ENCODE results near the gene ZNF532.
"Not testable (repeated sequence)": the region's sequence is repeated elsewhere in the genome, so short reads cannot be mapped to it uniquely, and the experiment has no call there.

The ZNF532 gene

DNA sequence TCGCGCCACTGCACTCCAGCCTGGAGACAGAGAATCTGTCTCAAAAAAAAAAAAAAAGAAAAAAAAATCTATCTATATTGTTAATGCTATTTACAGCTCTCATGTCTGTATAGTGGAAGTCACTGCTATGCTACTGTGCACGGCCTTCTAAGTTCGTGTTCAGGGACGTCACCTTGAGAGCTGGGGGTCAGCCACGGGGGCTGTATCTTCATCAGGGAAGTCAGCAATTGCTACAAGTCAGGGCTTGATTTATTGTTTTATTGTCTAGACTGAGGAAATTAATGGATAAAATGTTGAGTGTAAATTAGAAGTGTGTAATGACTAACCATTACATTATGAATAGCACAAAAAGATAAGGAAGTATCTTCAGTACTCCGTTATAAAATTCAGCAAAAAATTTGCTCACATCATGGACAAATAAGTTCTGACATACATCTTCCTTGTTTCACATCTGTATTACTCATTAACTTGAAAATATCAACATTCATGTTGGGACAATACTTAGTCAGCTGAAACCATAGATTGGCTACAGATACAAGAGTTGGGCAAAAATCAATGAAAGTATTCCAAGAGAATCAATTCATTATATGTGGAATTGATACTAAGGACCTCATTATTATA is 138.4 kb downstream of the ZNF532 start:
- DNase-seq (ENCODE audit: low read depth in 2 of 2, low spot score in 1 of 2) = no peak

DNA sequence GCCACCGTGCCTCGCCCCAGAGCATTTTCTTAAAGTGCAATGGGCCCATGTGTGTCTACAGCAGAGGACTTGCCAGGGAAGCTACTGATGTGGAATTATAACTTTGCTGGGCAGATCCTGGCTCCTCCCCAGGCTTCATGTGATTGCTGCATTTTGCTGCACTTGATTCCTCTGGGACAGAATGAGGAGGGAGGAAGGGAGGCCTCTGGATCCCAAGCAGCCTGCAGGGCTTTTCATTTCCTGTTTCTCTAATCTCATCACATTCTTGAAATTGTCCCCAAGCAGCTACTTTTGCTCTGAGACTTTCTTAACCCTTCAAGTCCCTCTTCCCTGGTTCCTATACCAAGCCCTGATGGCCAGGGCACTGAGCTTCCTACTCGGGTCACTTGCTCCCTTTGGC is 140.6 kb downstream of the ZNF532 start:
- DNase-seq (ENCODE audit: low read depth in 2 of 2, low spot score in 1 of 2) = no peak

- DNase-seq (ENCODE audit: low read depth in 2 of 2, low spot score in 1 of 2) = no peak
Observed at GRCh38 chr18:59006461-59007067, 141.9 kb downstream of the ZNF532 start.

- DNase-seq (ENCODE audit: low read depth in 2 of 2, low spot score in 1 of 2) = no peak
Observed at GRCh38 chr18:59008302-59008974, 143.8 kb downstream of the ZNF532 start.

DNA sequence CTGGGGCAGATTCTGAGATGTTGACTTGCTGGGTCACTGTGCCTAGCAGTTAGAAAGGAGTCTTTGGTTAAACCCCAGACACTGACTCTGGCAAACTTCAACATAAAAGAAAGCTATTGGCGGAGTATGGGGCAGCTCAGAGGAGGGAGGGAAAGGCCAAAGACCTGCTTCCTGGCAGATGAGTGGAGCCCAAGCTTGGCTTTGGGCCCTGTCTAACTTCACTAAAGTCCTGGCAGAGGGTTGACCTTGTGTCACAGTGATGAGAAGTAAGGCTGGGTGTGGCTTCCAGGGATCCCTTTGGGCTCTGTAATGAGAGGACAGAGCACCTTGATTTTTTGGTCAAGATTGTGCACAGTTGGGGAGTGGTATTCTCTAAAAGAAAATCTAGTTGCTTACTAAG is 145.2 kb downstream of the ZNF532 start:
- DNase-seq (ENCODE audit: low read depth in 2 of 2, low spot score in 1 of 2) = no peak

GRCh38 chr18:59011289-59011688 is 146.6 kb downstream of the ZNF532 start:
- no peak for DNase-seq (ENCODE audit: low read depth in 2 of 2, low spot score in 1 of 2)

DNA sequence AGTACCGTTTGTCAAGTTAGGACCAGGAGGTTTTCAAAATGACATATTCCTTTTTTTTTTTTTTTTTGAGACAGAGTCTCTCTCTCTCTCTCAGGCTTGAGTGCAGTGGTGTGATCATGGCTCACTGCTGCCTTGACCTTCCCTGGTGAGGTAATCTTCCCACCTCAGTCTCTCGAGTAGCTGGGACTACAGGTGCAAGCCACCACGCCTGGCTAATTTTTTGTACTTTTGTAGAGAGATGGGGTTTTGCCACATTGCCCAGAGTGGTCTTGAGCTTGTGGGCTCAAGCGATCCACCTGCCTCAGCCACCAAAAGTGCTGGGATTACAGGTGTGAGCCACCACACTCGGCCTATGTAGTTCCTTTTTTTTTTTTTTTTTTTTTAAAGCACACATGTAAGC is 147.1 kb downstream of the ZNF532 start:
- DNase-seq (ENCODE audit: low read depth in 2 of 2, low spot score in 1 of 2) = no peak

GRCh38 chr18:59012815-59013705 is 148.4 kb downstream of the ZNF532 start:
- no peak for DNase-seq (ENCODE audit: low read depth in 2 of 2, low spot score in 1 of 2)

GRCh38 chr18:59013744-59014143 is 149.1 kb downstream of the ZNF532 start:
- DNase-seq (ENCODE audit: low read depth in 2 of 2, low spot score in 1 of 2) = no peak

- no peak for DNase-seq (ENCODE audit: low read depth in 2 of 2, low spot score in 1 of 2)
Observed at GRCh38 chr18:59015531-59016152, 151.0 kb downstream of the ZNF532 start.

DNA sequence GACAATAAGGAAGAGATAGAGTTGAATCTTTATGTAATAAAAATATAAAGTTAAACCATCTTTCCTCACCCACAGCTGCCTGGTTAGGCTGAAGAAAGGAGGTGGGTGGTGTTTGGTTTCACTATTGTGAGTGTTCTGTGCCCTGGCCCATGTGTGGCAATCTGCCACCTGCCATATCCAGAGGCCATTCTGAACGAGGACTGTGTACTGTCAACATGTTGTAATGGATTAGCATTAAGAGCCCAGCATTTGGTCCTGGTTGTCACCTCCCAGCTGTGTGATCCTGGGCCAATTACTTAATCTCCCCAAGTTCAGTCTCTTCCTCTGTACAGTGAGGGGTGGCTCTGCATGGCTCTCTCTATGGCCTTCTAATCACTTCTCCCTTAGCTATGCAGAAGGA is 156.8 kb downstream of the ZNF532 start:
- DNase-seq (ENCODE audit: low read depth in 2 of 2, low spot score in 1 of 2) = no peak

- DNase-seq (ENCODE audit: low read depth in 2 of 2, low spot score in 1 of 2) = no peak
Observed at GRCh38 chr18:59022167-59022945, 157.7 kb downstream of the ZNF532 start.

GRCh38 chr18:59024829-59025228 is 160.2 kb downstream of the ZNF532 start:
- DNase-seq (ENCODE audit: low read depth in 2 of 2, low spot score in 1 of 2) = no peak

GRCh38 chr18:59025532-59025931 is 160.9 kb downstream of the ZNF532 start:
- DNase-seq (ENCODE audit: low read depth in 2 of 2, low spot score in 1 of 2) = not testable (repeated sequence)

DNA sequence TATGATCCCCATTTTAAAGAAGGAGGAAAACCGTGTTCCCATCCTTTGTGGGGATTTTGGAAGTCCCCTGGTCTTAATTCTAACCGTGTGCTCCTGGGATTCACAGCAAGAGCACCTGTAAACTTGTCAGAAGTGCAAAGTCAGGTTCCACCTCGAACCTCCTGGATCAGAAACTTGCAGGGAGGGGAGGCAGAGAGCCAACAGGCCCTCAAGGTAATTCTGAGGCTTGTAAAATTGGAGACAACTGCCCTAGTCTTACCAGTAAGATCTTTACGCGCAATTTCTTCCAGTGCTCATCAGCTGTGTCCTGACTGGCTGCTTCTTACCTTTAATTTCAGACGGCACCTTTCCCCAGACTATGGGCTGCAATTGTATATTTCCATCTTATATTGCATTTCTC is 161.7 kb downstream of the ZNF532 start:
- no peak for DNase-seq (ENCODE audit: low read depth in 2 of 2, low spot score in 1 of 2)

DNA sequence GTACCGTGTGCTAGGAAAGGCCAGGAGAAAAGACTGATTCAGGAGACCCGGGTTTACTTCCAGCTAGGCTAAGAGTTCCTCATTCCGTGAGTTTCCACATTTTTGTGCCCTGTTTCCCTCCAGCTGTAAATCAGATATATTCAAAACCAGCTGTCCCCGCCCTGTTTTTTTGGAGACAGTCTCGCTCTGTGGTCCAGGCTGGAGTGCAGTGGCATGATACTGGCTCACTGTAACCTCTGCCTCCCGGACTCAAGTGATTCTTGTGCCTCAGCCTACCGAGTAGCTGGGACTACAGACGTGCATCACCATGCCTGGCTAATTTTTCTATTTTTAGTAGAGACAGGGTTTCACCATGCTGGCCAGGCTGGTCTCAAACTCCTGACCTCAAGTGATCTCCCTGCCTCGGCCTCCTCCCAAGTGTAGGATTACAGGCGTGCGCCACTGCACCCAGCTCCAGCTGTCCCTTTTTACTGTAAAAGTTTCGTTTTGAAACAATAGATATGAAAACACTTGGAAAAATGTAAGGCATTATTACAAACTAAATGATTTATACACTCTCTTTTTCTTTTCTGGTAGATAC is 162.2 kb downstream of the ZNF532 start:
- no peak for DNase-seq (ENCODE audit: low read depth in 2 of 2, low spot score in 1 of 2)

DNA sequence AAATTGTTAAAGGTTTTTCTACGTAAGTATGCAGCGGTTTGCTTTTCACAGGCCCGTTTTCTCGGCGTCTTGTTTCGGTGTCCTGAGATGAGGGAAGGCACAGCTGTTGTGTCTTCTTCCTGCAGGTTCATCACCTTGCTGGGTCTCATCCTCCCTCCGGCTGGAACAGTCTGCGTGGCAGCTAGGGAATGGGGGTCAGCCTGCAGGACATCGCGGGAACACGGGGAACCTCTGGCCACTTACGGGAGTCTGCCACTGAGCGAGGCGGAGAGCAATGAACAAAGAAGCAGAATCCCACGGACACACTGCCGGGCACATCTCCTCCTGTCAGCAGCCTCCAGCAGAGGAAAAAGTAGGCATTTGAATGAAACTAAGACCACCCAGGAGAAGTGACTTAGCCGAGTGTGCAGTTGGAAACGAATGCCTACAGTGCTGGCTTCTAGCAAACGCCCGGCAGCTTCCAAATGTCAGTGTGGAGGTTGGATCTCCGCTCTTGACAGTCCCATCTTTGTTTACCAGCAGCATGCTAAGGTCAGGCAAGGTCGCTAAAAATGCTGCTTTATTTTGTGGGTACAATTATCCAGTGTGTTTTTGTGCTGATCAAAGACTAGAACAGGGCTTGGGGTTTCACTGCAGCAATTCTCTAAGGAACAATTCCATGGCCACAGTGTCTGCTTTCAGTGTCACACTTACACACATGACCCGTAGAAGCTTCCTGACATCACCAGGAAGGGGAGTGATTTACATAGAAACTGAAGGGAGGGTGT is 165.2 kb downstream of the ZNF532 start:
- no peak for DNase-seq (ENCODE audit: low read depth in 2 of 2, low spot score in 1 of 2)

DNA sequence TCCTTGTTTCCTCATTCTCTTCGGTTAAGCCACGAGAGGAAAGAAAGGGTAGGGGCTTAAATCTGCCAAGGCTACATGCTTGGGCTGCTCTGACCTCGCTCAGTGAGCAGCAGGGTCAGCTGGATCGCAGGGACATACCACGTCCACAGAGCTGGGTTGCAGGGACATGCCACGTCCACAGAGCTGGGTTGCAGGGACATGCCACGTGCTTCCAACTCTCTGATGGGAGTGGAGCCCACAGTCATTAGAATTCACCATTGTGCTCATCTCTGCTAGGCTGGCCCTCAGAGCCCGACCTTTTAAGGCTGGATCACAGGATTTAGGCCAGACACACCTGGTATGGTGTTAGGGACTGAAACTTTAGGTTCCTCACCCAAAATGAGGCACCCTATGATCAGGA is 167.6 kb downstream of the ZNF532 start:
- DNase-seq (ENCODE audit: low read depth in 2 of 2, low spot score in 1 of 2) = no peak

- DNase-seq (ENCODE audit: low read depth in 2 of 2, low spot score in 1 of 2) = no peak
Observed at GRCh38 chr18:59033359-59033758, 168.7 kb downstream of the ZNF532 start.

All from stimulated activated CD8-positive, alpha-beta memory T cell treated with anti-CD3 and anti-CD28 coated beads, Interleukin-4, amount 100 ng/mL, for 4 hours (primary cell).